ENCODE results near the gene PRAC2.

DNA sequence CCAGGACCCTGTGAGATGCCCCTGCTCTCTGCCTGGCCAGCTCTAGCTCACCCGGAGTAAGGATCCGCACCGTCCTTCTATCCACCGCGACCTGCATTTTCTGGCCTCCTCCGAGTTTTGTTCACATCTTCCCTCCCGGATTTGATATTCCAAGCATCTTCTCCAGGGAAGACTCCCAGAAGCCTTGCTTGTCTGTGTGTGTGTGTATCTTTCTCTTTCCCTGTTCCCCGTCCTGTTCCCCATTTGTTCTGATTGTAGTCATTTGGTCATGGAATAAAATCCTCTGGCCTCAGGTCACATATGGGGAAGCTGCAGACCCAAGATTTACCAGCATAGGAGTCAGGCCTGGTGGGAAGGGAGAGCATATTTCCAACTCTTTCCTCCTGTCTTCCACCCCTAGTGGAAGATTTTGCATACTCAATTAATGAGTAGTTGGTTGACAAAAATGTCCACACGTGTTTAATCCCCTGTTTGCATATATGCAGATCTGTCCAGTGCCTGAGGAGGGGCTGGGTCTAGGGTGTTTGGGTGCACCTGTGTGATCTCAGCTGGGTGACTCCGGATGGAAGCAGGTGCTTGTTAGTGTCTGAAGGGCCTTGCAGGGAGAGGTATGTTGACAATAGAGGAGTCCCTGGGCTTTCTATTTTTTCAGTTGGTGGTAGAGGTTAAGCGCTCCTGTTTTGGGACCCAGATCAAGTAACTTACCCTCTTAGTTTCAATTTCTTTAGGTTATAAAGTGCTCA, 2.5 kb upstream of the PRAC2 start:
- TF ChIP-seq, protein P1, sequence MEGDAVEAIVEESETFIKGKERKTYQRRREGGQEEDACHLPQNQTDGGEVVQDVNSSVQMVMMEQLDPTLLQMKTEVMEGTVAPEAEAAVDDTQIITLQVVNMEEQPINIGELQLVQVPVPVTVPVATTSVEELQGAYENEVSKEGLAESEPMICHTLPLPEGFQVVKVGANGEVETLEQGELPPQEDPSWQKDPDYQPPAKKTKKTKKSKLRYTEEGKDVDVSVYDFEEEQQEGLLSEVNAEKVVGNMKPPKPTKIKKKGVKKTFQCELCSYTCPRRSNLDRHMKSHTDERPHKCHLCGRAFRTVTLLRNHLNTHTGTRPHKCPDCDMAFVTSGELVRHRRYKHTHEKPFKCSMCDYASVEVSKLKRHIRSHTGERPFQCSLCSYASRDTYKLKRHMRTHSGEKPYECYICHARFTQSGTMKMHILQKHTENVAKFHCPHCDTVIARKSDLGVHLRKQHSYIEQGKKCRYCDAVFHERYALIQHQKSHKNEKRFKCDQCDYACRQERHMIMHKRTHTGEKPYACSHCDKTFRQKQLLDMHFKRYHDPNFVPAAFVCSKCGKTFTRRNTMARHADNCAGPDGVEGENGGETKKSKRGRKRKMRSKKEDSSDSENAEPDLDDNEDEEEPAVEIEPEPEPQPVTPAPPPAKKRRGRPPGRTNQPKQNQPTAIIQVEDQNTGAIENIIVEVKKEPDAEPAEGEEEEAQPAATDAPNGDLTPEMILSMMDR (IDR thresholded peaks at IDR 0.05), result no peak
- TF ChIP-seq POLR2A (IDR thresholded peaks at IDR 0.05), result no peak
